Stimulated activated CD8-positive, alpha-beta memory T cell treated with anti-CD3 and anti-CD28 coated beads, Interleukin-15, amount 100 ng/mL, for 24 hours (primary cell): ENCODE measurements around the gene PPWD1.
A peak's percentile ranks its signal among the peaks of the same experiment; 100 is the strongest.

ENCODE experiments used
- DNase-seq: peaks from one replicate; pipeline ENCODE4 v3.0.0-alpha.2; 2020; ENCODE audit warnings: low read depth

Gene PPWD1

GRCh38 chr5:65624025-65624570 lies 61.0 kb downstream of the PPWD1 start, which contains the start of gene TRIM23:
Gene TRIM23 (minus strand): TSS chr5:65624333. CDS start chr5:65624274, 59 bp downstream.
- DNase-seq: peak; percentile 71

DNA sequence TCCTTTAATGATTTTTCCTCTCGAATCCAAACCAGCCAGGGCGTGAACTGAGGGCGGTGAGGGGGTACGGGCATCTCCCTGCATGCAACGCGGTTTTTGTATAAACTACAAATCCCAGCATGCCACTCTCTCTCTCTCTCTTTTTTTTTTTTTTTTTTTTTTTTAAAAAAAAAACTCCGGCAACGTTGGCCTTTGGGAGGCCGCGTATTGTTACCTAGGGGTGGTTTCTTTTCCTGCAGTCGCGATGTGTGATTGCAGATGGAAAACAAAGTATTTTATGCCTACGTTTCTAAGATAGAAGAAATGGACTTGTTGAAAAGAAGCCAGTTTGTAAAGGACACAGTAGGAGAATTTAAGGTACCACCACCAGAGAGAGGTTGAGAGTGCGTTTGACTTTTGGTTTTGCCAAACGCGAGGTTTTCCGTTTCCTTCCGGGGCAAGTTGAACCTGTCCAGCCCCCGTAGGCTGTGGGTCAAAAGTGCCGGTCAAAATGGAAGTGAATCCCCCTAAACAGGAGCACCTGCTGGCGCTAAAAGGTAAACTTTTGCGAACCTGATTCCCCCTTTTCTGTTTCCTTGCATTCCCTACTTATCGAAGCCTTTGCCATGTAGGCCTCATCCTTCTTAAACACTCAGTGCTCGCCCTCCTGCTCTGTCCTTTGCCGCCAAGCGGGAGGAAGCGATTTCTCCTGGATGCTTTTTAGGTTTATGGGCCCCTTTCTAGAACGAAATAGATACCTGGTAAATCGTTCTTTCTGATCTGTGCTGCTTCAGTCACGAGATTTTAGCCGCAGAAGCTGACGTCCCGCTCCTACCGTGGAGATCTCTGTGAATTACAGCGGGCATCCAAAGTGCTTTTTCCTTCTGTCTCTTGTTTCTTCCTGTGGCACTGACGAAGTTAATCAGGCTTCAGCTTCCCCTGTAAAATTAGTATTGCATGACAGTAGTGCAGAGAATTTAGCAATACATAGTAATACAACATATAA lies 61.8 kb downstream of the PPWD1 start, which contains the start of the genes SHLD3 and TRAPPC13:
Gene SHLD3 (plus strand): TSS at position 457 of the 985 bp plus-strand sequence. CDS start 4,561 bp downstream, outside the sequence.
Gene TRAPPC13 (plus strand): TSS at position 457 of the 985 bp plus-strand sequence. CDS start 34 bp downstream, at position 491.
- peak; percentile 40 for DNase-seq

GRCh38 chr5:65625743-65626142 lies 62.6 kb downstream of the PPWD1 start:
- no peak for DNase-seq

GRCh38 chr5:65630981-65631380 lies 67.9 kb downstream of the PPWD1 start:
- no peak for DNase-seq
